HepG2 (cell line): ENCODE measurements around the gene NLRX1.

Experiments used
- CEBPB ChIP-seq: IDR thresholded peaks from 2 replicates; pipeline ENCODE4 v1.6.1; 2011; ENCODE audit warnings: low read depth, low read length, improper control_type of control experiment, borderline replicate concordance
- CTCF ChIP-seq: sonication (generic); formaldehyde crosslinking; IDR thresholded peaks from 2 replicates; pipeline ENCODE4 v1.5.0; 2020; ENCODE audit warnings: mild to moderate bottlenecking, missing genetic modification reagents, moderate library complexity
- HINFP ChIP-seq: sonication (generic); formaldehyde crosslinking; IDR thresholded peaks from 2 replicates; pipeline ENCODE4 v1.4.0; 2020; ENCODE audit warnings: low read depth, mild to moderate bottlenecking, missing genetic modification reagents
- JUND ChIP-seq: sonication (generic); formaldehyde crosslinking; IDR thresholded peaks from 2 replicates; pipeline ENCODE4 v1.8.0; 2022; ENCODE audit warnings: mild to moderate bottlenecking, missing genetic modification reagents
- MAX ChIP-seq: IDR thresholded peaks from 2 replicates; pipeline ENCODE4 v1.6.1; 2012; ENCODE audit warnings: inconsistent platforms
- POLR2A ChIP-seq, 2 experiments: IDR thresholded peaks; 2 replicates each; pipeline ENCODE4 v1.6.1; 2011; ENCODE audit warnings: low read depth in 2 of 2, low read length in 2 of 2, mild to moderate bottlenecking in 1 of 2, moderate library complexity in 1 of 2; ENCODE audit not compliant: insufficient read depth in 1 of 2
- ZNF335 ChIP-seq: sonication (generic); formaldehyde crosslinking; IDR thresholded peaks from 2 replicates; pipeline ENCODE4 v1.4.0; 2020; ENCODE audit warnings: missing genetic modification reagents
- ZNF530 ChIP-seq: sonication (generic); formaldehyde crosslinking; IDR thresholded peaks from 2 replicates; pipeline ENCODE4 v1.5.0; 2020; ENCODE audit warnings: low read depth, mild to moderate bottlenecking, missing genetic modification reagents
- ZNF678 ChIP-seq: sonication (generic); formaldehyde crosslinking; IDR thresholded peaks from 2 replicates; pipeline ENCODE4 v1.4.0; 2020; ENCODE audit warnings: mild to moderate bottlenecking, missing genetic modification reagents
- ZSCAN21 ChIP-seq: sonication (generic); formaldehyde crosslinking; IDR thresholded peaks from 2 replicates; pipeline ENCODE4 v1.8.0; 2022; ENCODE audit warnings: mild to moderate bottlenecking, missing genetic modification reagents, moderate library complexity, borderline replicate concordance
- TF ChIP-seq, protein P1 (sequence below): sonication (generic); formaldehyde crosslinking; conservative IDR thresholded peaks from 2 replicates; pipeline ENCODE4 v1.8.1; 2023; ENCODE audit warnings: missing genetic modification reagents
- TF ChIP-seq, protein P2 (sequence below): sonication (generic); formaldehyde crosslinking; IDR thresholded peaks from 2 replicates; pipeline ENCODE4 v1.4.0; 2020; ENCODE audit warnings: missing genetic modification reagents, mild to moderate bottlenecking, borderline replicate concordance

DNA sequence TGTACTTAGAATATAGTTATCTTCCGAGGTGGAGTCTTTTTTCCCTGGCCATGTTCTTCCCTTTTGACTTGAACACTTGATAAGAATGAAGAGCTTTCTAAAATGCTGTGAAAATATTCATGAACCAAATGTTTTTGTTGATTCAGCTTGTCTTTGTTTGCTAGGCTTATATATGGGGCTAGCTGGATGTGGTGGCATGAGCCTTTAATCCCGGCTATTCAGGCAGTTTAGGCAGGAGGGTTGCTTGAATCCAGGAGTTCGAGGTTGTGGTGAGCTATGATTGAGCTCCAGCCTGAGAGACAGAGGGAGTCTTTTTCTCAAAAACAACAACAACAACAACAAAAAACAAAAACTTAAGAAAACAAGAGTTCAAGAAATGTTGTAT, 60.8 kb downstream of the NLRX1 start:
- TF ChIP-seq HINFP (CRISPR knock-in tag) (no peak), MAX (no peak), CEBPB (no peak), ZNF678 (CRISPR knock-in tag) (no peak), POLR2A (IDR thresholded peaks at IDR 0.05; ENCODE audit: insufficient read depth in 1 of 2, low read depth in 2 of 2, low read length in 2 of 2) (no peak), CTCF (no peak), ZSCAN21 (CRISPR knock-in tag) (no peak), ZNF335 (CRISPR knock-in tag) (no peak), ZNF530 (CRISPR knock-in tag) (no peak), JUND (CRISPR knock-in tag) (no peak)
- TF ChIP-seq, protein P1, sequence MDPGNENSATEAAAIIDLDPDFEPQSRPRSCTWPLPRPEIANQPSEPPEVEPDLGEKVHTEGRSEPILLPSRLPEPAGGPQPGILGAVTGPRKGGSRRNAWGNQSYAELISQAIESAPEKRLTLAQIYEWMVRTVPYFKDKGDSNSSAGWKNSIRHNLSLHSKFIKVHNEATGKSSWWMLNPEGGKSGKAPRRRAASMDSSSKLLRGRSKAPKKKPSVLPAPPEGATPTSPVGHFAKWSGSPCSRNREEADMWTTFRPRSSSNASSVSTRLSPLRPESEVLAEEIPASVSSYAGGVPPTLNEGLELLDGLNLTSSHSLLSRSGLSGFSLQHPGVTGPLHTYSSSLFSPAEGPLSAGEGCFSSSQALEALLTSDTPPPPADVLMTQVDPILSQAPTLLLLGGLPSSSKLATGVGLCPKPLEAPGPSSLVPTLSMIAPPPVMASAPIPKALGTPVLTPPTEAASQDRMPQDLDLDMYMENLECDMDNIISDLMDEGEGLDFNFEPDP: no peak
- TF ChIP-seq, protein P2, sequence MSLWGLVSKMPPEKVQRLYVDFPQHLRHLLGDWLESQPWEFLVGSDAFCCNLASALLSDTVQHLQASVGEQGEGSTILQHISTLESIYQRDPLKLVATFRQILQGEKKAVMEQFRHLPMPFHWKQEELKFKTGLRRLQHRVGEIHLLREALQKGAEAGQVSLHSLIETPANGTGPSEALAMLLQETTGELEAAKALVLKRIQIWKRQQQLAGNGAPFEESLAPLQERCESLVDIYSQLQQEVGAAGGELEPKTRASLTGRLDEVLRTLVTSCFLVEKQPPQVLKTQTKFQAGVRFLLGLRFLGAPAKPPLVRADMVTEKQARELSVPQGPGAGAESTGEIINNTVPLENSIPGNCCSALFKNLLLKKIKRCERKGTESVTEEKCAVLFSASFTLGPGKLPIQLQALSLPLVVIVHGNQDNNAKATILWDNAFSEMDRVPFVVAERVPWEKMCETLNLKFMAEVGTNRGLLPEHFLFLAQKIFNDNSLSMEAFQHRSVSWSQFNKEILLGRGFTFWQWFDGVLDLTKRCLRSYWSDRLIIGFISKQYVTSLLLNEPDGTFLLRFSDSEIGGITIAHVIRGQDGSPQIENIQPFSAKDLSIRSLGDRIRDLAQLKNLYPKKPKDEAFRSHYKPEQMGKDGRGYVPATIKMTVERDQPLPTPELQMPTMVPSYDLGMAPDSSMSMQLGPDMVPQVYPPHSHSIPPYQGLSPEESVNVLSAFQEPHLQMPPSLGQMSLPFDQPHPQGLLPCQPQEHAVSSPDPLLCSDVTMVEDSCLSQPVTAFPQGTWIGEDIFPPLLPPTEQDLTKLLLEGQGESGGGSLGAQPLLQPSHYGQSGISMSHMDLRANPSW (CRISPR knock-in tag): no peak
